GM12878 (cell line): ENCODE results near the gene CXorf58.

Experiments
- CREM ChIP-seq: IDR thresholded peaks from 2 replicates; pipeline ENCODE4 v1.6.1; 2014; ENCODE audit warnings: antibody characterized with exemption, low read depth
- CTCF ChIP-seq, 3 experiments: IDR thresholded peaks in 2 of 3; conservative IDR thresholded peaks in 1 of 3; 2 replicates each; pipeline ENCODE4 v1.5.1; 2011; ENCODE audit warnings: low read depth in 3 of 3, low read length in 3 of 3, mild to moderate bottlenecking in 3 of 3, control low read depth in 2 of 3, moderate library complexity in 2 of 3, inconsistent platforms in 1 of 3, mixed read lengths in 1 of 3; ENCODE audit not compliant: control insufficient read depth in 2 of 3, insufficient read depth in 1 of 3; ENCODE audit errors: extremely low read depth in 1 of 3
- FOS ChIP-seq: IDR thresholded peaks from 3 replicates; pipeline ENCODE4 v1.6.1; 2011; ENCODE audit warnings: borderline replicate concordance; ENCODE audit not compliant: insufficient read length; ENCODE audit errors: extremely low read depth
- FOXM1 ChIP-seq: IDR thresholded peaks from 2 replicates; pipeline ENCODE4 v1.6.1; 2012; ENCODE audit warnings: low read depth, mild to moderate bottlenecking, inconsistent platforms, low read length, moderate library complexity
- GABPA ChIP-seq: IDR thresholded peaks from 2 replicates; pipeline ENCODE4 v1.6.1; 2014; ENCODE audit warnings: antibody characterized with exemption, low read depth, mild to moderate bottlenecking, inconsistent platforms
- IRF3 ChIP-seq: fragments of 450-650 bp; IDR thresholded peaks from 2 replicates; pipeline ENCODE4 v1.6.1; 2014; ENCODE audit warnings: mild to moderate bottlenecking
- JUND ChIP-seq: IDR thresholded peaks from 2 replicates; pipeline ENCODE4 v1.6.1; 2012; ENCODE audit warnings: low read depth, mild to moderate bottlenecking, low read length, improper control_type of control experiment, moderate library complexity
- NBN ChIP-seq: fragments of 450-650 bp; IDR thresholded peaks from 2 replicates; pipeline ENCODE4 v1.6.1; 2016
- POLR2A ChIP-seq: IDR thresholded peaks from 2 replicates; pipeline ENCODE4 v1.6.1; 2011; ENCODE audit warnings: low read depth, mild to moderate bottlenecking, low read length
- RAD51 ChIP-seq: fragments of 450-650 bp; IDR thresholded peaks from 2 replicates; pipeline ENCODE4 v1.6.1; 2016; ENCODE audit warnings: moderate library complexity, mild to moderate bottlenecking, inconsistent platforms
- YY1 ChIP-seq: IDR thresholded peaks from 2 replicates; pipeline ENCODE4 v1.6.1; 2011; ENCODE audit warnings: low read depth, mild to moderate bottlenecking, low read length
- ZNF24 ChIP-seq: fragments of 450-650 bp; IDR thresholded peaks from 2 replicates; pipeline ENCODE4 v1.6.1; 2017; ENCODE audit warnings: antibody characterized with exemption, mild to moderate bottlenecking
- TF ChIP-seq, protein P1 (sequence below): IDR thresholded peaks from 2 replicates; pipeline ENCODE4 v1.6.1; 2012; ENCODE audit warnings: mild to moderate bottlenecking, low read depth, low read length
- TF ChIP-seq, protein P2 (sequence below): fragments of 450-650 bp; formaldehyde crosslinking; IDR thresholded peaks from 2 replicates; pipeline ENCODE4 v1.5.0; 2022; ENCODE audit warnings: mild to moderate bottlenecking, missing genetic modification characterization

DNA sequence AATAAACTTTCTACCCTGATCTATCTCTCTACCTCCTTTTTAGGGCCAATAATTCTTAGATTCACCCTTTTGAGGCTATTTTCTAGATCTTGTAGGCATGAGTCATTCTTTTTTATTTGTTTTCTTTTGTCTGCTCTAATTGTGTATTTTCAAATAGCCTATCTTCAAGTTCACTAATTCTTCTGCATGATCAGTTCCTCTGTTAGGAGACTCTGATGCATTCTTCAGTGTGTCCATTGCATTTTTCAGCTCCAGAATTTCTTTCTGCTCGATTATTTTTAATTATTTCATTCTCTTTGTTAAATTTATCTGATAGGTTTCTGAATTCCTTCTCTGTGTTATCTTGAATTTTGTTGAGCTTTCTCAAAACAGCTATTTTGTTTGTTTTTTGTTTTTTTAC lies 11.3 kb downstream of the CXorf58 start:
- TF ChIP-seq, protein P1, sequence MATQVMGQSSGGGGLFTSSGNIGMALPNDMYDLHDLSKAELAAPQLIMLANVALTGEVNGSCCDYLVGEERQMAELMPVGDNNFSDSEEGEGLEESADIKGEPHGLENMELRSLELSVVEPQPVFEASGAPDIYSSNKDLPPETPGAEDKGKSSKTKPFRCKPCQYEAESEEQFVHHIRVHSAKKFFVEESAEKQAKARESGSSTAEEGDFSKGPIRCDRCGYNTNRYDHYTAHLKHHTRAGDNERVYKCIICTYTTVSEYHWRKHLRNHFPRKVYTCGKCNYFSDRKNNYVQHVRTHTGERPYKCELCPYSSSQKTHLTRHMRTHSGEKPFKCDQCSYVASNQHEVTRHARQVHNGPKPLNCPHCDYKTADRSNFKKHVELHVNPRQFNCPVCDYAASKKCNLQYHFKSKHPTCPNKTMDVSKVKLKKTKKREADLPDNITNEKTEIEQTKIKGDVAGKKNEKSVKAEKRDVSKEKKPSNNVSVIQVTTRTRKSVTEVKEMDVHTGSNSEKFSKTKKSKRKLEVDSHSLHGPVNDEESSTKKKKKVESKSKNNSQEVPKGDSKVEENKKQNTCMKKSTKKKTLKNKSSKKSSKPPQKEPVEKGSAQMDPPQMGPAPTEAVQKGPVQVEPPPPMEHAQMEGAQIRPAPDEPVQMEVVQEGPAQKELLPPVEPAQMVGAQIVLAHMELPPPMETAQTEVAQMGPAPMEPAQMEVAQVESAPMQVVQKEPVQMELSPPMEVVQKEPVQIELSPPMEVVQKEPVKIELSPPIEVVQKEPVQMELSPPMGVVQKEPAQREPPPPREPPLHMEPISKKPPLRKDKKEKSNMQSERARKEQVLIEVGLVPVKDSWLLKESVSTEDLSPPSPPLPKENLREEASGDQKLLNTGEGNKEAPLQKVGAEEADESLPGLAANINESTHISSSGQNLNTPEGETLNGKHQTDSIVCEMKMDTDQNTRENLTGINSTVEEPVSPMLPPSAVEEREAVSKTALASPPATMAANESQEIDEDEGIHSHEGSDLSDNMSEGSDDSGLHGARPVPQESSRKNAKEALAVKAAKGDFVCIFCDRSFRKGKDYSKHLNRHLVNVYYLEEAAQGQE: no peak
- TF ChIP-seq NBN (no peak), JUND (no peak), CTCF (IDR thresholded peaks at IDR 0.05 in 2 of 3, conservative IDR thresholded peaks at IDR 0.05 in 1 of 3; ENCODE audit: control insufficient read depth in 2 of 3, extremely low read depth in 1 of 3, insufficient read depth in 1 of 3, low read depth in 3 of 3, low read length in 3 of 3) (no peak), RAD51 (no peak), ZNF24 (no peak), IRF3 (no peak), FOS (no peak), POLR2A (no peak), YY1 (no peak), CREM (no peak), FOXM1 (no peak), GABPA (no peak)
- TF ChIP-seq, protein P2, sequence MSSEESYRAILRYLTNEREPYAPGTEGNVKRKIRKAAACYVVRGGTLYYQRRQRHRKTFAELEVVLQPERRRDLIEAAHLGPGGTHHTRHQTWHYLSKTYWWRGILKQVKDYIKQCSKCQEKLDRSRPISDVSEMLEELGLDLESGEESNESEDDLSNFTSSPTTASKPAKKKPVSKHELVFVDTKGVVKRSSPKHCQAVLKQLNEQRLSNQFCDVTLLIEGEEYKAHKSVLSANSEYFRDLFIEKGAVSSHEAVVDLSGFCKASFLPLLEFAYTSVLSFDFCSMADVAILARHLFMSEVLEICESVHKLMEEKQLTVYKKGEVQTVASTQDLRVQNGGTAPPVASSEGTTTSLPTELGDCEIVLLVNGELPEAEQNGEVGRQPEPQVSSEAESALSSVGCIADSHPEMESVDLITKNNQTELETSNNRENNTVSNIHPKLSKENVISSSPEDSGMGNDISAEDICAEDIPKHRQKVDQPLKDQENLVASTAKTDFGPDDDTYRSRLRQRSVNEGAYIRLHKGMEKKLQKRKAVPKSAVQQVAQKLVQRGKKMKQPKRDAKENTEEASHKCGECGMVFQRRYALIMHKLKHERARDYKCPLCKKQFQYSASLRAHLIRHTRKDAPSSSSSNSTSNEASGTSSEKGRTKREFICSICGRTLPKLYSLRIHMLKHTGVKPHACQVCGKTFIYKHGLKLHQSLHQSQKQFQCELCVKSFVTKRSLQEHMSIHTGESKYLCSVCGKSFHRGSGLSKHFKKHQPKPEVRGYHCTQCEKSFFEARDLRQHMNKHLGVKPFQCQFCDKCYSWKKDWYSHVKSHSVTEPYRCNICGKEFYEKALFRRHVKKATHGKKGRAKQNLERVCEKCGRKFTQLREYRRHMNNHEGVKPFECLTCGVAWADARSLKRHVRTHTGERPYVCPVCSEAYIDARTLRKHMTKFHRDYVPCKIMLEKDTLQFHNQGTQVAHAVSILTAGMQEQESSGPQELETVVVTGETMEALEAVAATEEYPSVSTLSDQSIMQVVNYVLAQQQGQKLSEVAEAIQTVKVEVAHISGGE (CRISPR knock-in tag): no peak
